ENCODE data around the gene ZNF678.

The ZNF678 gene

DNA sequence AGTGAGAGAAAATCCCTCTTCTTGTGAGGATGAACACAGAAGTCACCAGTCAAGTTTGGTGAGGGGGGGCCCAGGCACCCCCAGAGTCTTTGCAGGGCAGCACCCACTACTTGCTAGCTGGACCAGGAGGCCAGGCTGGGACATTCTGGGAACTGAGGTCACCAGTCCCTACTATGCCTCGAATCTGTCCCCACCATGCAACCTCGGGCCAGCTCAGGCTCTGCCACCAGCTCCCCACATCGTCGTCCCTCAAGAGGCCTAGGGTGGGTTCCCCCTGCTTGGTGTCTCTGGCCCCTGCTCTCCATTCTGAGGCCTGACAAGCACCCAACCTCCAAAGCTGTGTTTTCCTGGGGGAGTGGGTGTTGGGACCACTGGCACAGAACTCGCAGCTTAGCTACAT lies 22.2 kb upstream of the ZNF678 start:
- no peak overlapping the region for H3K27ac ChIP-seq (ENCODE audit: low read depth, low read length)
- H3K4me1 ChIP-seq (ENCODE audit: control insufficient read depth, low read length), result peaks cover 5% of the 10 kb centered on the region
- no peaks in the 10 kb centered on the region for H4K20me1 ChIP-seq (ENCODE audit: control insufficient read depth, insufficient read depth, low read depth, low read length)
- no peaks in the 10 kb centered on the region for H3K36me3 ChIP-seq (ENCODE audit: control insufficient read depth, low read length)
- no peaks in the 10 kb centered on the region for H3K9me2 ChIP-seq (replicated peaks; ENCODE audit: control insufficient read depth, low read length)
- H3K27me3 ChIP-seq (ENCODE audit: control insufficient read depth, low read length), result no peaks in the 10 kb centered on the region; the same call in 1 of the 2 replicates
- no peaks in the 10 kb centered on the region for H3K9me3 ChIP-seq (ENCODE audit: control insufficient read depth, insufficient read depth, low read length)
- no peaks in the 10 kb centered on the region for H3F3A ChIP-seq (ENCODE audit: control insufficient read depth, insufficient read depth)
- no peak overlapping the region for H3K4me2 ChIP-seq (ENCODE audit: low read length)
- no peaks in the 10 kb centered on the region for H3K79me2 ChIP-seq (ENCODE audit: control insufficient read depth, low read length)
- H3K4me3 ChIP-seq (ENCODE audit: low read length), result no peak overlapping the region
- TF ChIP-seq, protein P1, sequence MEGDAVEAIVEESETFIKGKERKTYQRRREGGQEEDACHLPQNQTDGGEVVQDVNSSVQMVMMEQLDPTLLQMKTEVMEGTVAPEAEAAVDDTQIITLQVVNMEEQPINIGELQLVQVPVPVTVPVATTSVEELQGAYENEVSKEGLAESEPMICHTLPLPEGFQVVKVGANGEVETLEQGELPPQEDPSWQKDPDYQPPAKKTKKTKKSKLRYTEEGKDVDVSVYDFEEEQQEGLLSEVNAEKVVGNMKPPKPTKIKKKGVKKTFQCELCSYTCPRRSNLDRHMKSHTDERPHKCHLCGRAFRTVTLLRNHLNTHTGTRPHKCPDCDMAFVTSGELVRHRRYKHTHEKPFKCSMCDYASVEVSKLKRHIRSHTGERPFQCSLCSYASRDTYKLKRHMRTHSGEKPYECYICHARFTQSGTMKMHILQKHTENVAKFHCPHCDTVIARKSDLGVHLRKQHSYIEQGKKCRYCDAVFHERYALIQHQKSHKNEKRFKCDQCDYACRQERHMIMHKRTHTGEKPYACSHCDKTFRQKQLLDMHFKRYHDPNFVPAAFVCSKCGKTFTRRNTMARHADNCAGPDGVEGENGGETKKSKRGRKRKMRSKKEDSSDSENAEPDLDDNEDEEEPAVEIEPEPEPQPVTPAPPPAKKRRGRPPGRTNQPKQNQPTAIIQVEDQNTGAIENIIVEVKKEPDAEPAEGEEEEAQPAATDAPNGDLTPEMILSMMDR (IDR thresholded peaks at IDR 0.05; ENCODE audit: low read depth, low read length, poor library complexity, severe bottlenecking), result no peak
- no peak for TF ChIP-seq EZH2phosphoT487 (IDR thresholded peaks at IDR 0.05; ENCODE audit: borderline replicate concordance, low read length)

DNA sequence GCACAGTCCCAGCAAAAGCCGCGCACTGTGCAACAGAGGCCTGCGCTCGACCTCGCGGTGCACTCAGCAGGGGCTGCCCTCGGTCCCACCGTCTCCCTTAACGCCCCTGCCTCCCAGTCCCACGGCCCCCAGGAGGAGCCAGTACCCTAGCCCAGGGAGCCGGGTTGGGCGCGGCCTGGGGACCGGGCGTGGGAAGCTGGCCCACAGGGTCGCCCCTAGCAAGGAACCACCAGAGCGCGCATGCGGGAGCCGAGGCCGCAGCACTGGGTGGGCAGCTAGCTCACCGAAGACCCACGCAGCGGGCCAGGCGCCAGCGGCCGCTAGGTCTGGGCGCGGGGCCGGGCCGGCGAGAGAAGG lies 21.6 kb upstream of the ZNF678 start:
- Histone ChIP-seq H3K79me2 (ENCODE audit: control insufficient read depth, low read length) (no peaks in the 10 kb centered on the region), H3K4me2 (ENCODE audit: low read length) (no peak overlapping the region), H3K36me3 (ENCODE audit: control insufficient read depth, low read length) (no peaks in the 10 kb centered on the region), H3K4me3 (ENCODE audit: low read length) (no peak overlapping the region), H3K4me1 (ENCODE audit: control insufficient read depth, low read length) (peaks cover 5% of the 10 kb centered on the region), H3K27me3 (ENCODE audit: control insufficient read depth, low read length) (no peaks in the 10 kb centered on the region; the same call in 1 of the 2 replicates), H3F3A (ENCODE audit: control insufficient read depth, insufficient read depth) (no peaks in the 10 kb centered on the region), H3K9me2 (replicated peaks; ENCODE audit: control insufficient read depth, low read length) (no peaks in the 10 kb centered on the region), H3K27ac (ENCODE audit: low read depth, low read length) (no peak overlapping the region), H3K9me3 (ENCODE audit: control insufficient read depth, insufficient read depth, low read length) (no peaks in the 10 kb centered on the region), H4K20me1 (ENCODE audit: control insufficient read depth, insufficient read depth, low read depth, low read length) (no peaks in the 10 kb centered on the region)
- no peak for TF ChIP-seq EZH2phosphoT487 (IDR thresholded peaks at IDR 0.05; ENCODE audit: borderline replicate concordance, low read length)
- TF ChIP-seq, protein P1 (IDR thresholded peaks at IDR 0.05; ENCODE audit: low read depth, low read length, poor library complexity, severe bottlenecking), result no peak

DNA sequence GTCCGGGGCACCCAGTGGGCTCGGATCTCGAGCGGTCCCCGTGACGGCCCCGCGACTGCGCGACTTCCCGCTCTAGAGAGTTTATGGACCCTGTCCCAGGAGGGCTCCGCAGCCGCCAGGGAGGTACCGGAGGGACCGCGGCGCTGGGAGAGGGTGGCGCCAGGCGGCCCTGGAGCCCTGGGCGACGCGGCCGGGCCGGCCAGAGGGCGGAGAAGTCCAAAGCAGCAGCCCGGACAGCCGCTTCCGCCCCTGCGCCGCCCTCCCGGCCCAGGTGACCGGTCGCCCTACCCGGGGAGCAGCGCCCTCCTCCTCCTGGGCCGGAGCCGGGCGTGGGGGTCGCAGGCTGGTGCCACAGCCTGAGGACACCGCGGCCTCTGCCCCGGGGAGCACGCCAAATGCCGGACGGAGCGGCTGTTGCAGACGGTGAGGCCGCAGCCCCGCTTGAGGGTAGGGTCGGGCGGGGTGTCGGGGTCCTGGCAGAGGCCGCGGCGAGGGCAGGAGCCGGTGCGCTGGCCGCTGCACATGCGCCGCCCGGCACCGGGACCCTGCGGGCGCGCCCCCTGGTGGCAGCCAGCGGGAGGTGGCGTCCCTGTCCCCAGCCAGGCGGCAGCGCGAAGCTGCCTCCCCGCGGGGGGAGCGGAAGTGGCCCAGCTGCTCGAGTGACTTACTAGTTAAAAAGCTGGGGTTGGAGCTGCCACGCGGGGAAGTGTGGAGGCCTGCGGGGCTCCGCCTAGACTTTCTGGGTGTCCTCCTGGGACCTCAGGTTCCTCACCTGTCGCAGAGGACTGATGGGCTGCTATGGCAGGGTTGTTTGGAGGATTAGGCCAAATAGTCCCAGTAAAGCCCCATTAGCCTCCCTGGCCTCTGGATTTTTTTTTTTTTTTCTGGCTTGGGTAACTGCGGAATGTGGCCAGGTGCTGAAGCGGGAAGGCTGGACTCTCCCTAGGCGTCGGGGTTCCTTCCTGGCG lies 20.9 kb upstream of the ZNF678 start:
- no peak for TF ChIP-seq EZH2phosphoT487 (IDR thresholded peaks at IDR 0.05; ENCODE audit: borderline replicate concordance, low read length)
- TF ChIP-seq, protein P1 (IDR thresholded peaks at IDR 0.05; ENCODE audit: low read depth, low read length, poor library complexity, severe bottlenecking), result peak; percentile 69
- Histone ChIP-seq H3K27ac (ENCODE audit: low read depth, low read length) (no peak overlapping the region), H3K4me3 (ENCODE audit: low read length) (peak overlapping the region; percentile 10; the same call in 1 of the 2 replicates)

More for the DNA sequence above, 20.9 kb upstream of the ZNF678 start:
- Histone ChIP-seq H3K4me2 (ENCODE audit: low read length) (peak overlapping the region; percentile 40; the same call in 1 of the 2 replicates), H3K9me2 (replicated peaks; ENCODE audit: control insufficient read depth, low read length) (no peaks in the 10 kb centered on the region), H3K36me3 (ENCODE audit: control insufficient read depth, low read length) (no peaks in the 10 kb centered on the region), H3K9me3 (ENCODE audit: control insufficient read depth, insufficient read depth, low read length) (no peaks in the 10 kb centered on the region), H3K27me3 (ENCODE audit: control insufficient read depth, low read length) (no peaks in the 10 kb centered on the region), H4K20me1 (ENCODE audit: control insufficient read depth, insufficient read depth, low read depth, low read length) (no peaks in the 10 kb centered on the region), H3K4me1 (ENCODE audit: control insufficient read depth, low read length) (peaks cover 5% of the 10 kb centered on the region), H3F3A (ENCODE audit: control insufficient read depth, insufficient read depth) (no peaks in the 10 kb centered on the region), H3K79me2 (ENCODE audit: control insufficient read depth, low read length) (no peaks in the 10 kb centered on the region)

Data from DOHH2 (cell line).